ENCODE measurements around the gene IL34.
"Not testable (repeated sequence)": the region's sequence is repeated elsewhere in the genome, so short reads cannot be mapped to it uniquely, and the experiment has no call there.

IL34 gene

GRCh38 chr16:70670175-70670574 lies 23.8 kb downstream of the IL34 start:
- no peak overlapping the region for H3K4me3 ChIP-seq (ENCODE audit: low read depth, low read length)
- in situ Hi-C loops (cut with HindIII; ENCODE audit: low sequenced_read_pairs), result no loop called here
- DNase-seq (ENCODE audit: low read depth, low spot score), result no peak
- TF ChIP-seq CTCF (IDR thresholded peaks at IDR 0.05; ENCODE audit: low read depth, low read length), result no peak

GRCh38 chr16:70670938-70671337 lies 24.6 kb downstream of the IL34 start:
- H3K4me3 ChIP-seq (ENCODE audit: low read depth, low read length); DNase-seq (ENCODE audit: low read depth, low spot score); in situ Hi-C loops (cut with HindIII; ENCODE audit: low sequenced_read_pairs): not testable (repeated sequence)

GRCh38 chr16:70674221-70675014 lies 28.1 kb downstream of the IL34 start:
- H3K4me3 ChIP-seq (ENCODE audit: low read depth, low read length), result no peak overlapping the region
- in situ Hi-C loops (cut with HindIII; ENCODE audit: low sequenced_read_pairs), result no loop called here
- no peak for DNase-seq (ENCODE audit: low read depth, low spot score)
- no peak for TF ChIP-seq CTCF (IDR thresholded peaks at IDR 0.05; ENCODE audit: low read depth, low read length)

- no peak for TF ChIP-seq CTCF (IDR thresholded peaks at IDR 0.05; ENCODE audit: low read depth, low read length)
- in situ Hi-C loops (cut with HindIII; ENCODE audit: low sequenced_read_pairs), result no loop called here
- DNase-seq (ENCODE audit: low read depth, low spot score), result no peak
- no peak overlapping the region for H3K4me3 ChIP-seq (ENCODE audit: low read depth, low read length)
These were observed 29.6 kb downstream of the IL34 start for GRCh38 chr16:70675851-70676513.

GRCh38 chr16:70676675-70677498 lies 30.5 kb downstream of the IL34 start:
- no peak for TF ChIP-seq CTCF (IDR thresholded peaks at IDR 0.05; ENCODE audit: low read depth, low read length)
- DNase-seq (ENCODE audit: low read depth, low spot score), result no peak
- H3K4me3 ChIP-seq (ENCODE audit: low read depth, low read length), result no peak overlapping the region
- in situ Hi-C loops (cut with HindIII; ENCODE audit: low sequenced_read_pairs), result no loop called here

GRCh38 chr16:70677499-70678120 lies 31.3 kb downstream of the IL34 start:
- no peak for DNase-seq (ENCODE audit: low read depth, low spot score)
- in situ Hi-C loops (cut with HindIII; ENCODE audit: low sequenced_read_pairs), result no loop called here

More at GRCh38 chr16:70677499-70678120, 31.3 kb downstream of the IL34 start:
- no peak for TF ChIP-seq CTCF (IDR thresholded peaks at IDR 0.05; ENCODE audit: low read depth, low read length)
- H3K4me3 ChIP-seq (ENCODE audit: low read depth, low read length), result no peak overlapping the region
